Mesothelial cell of epicardium (in vitro differentiated cells): ENCODE results near the gene NOBOX. TPM values are rescaled to one million over a fixed set of nuclear protein-coding genes. Genes with fewer than 3 reads are reported as not detected.
"Not testable (repeated sequence)": the region's sequence is repeated elsewhere in the genome, so short reads cannot be mapped to it uniquely, and the experiment has no call there.

Experiments
- DNase-seq, 2 experiments: peaks; one replicate each; pipeline ENCODE4 v3.0.0; 2021; ENCODE audit warnings: low spot score in 2 of 2; ENCODE audit not compliant: unreplicated experiment in 2 of 2
- H3K27ac Mint-ChIP-seq: 2 replicates; pipeline ENCODE4 v1.8.0; 2021; ENCODE audit warnings: mixed read lengths
- H3K27me3 Mint-ChIP-seq: 2 replicates; pipeline ENCODE4 v1.8.0; 2021; ENCODE audit warnings: low read depth, mixed read lengths
- H3K36me3 Mint-ChIP-seq: 2 replicates; pipeline ENCODE4 v1.8.0; 2021; ENCODE audit warnings: mixed read lengths
- H3K4me1 Mint-ChIP-seq: 2 replicates; pipeline ENCODE4 v1.8.0; 2021; ENCODE audit warnings: mixed read lengths
- H3K4me3 Mint-ChIP-seq: 2 replicates; pipeline ENCODE4 v1.8.0; 2021; ENCODE audit warnings: mild to moderate bottlenecking, moderate library complexity, mixed read lengths
- H3K9me3 Mint-ChIP-seq: 2 replicates; pipeline ENCODE4 v1.8.0; 2021; ENCODE audit warnings: mixed read lengths
- CTCF ChIP-seq: fragments of 200-600 bp; sonication (generic); IDR thresholded peaks from one replicate; pipeline ENCODE4 v1.5.0; 2021; ENCODE audit warnings: antibody characterized with exemption; ENCODE audit not compliant: unreplicated experiment
- total RNA-seq: library from RNA; stranded (reverse); gene quantifications from 3 replicates; pipeline ENCODE4 v1.2.1, GENCODE V29; 2021

NOBOX gene
- total RNA-seq, 1 donor from 2014 or later: not detected

GRCh38 chr7:144384555-144385245 lies 18.8 kb downstream of the NOBOX start:
- H3K27ac Mint-ChIP-seq: peak overlapping the region; percentile 23
- H3K9me3 Mint-ChIP-seq: no peaks in the 10 kb centered on the region
- no peak for TF ChIP-seq CTCF
- peaks cover 22% of the 10 kb centered on the region for H3K4me1 Mint-ChIP-seq
- H3K4me3 Mint-ChIP-seq: no peak overlapping the region
- H3K27me3 Mint-ChIP-seq: no peaks in the 10 kb centered on the region
- DNase-seq: no peak
- peaks cover 5% of the 10 kb centered on the region for H3K36me3 Mint-ChIP-seq

GRCh38 chr7:144384071-144384470 lies 19.4 kb downstream of the NOBOX start:
- H3K4me1 Mint-ChIP-seq: peaks cover 22% of the 10 kb centered on the region
- H3K36me3 Mint-ChIP-seq: peaks cover 5% of the 10 kb centered on the region
- no peak overlapping the region for H3K4me3 Mint-ChIP-seq
- H3K27ac Mint-ChIP-seq: peak overlapping the region; percentile 23
- DNase-seq: no peak
- no peaks in the 10 kb centered on the region for H3K27me3 Mint-ChIP-seq
- no peaks in the 10 kb centered on the region for H3K9me3 Mint-ChIP-seq
- TF ChIP-seq CTCF: no peak

GRCh38 chr7:144379776-144380384 lies 23.6 kb downstream of the NOBOX start:
- no peak for DNase-seq
- Mint-ChIP-seq H3K4me1 (peaks cover 10% of the 10 kb centered on the region), H3K27ac (no peak overlapping the region), H3K27me3 (no peaks in the 10 kb centered on the region), H3K36me3 (peaks cover 21% of the 10 kb centered on the region), H3K9me3 (no peaks in the 10 kb centered on the region), H3K4me3 (no peak overlapping the region)
- TF ChIP-seq CTCF: no peak

- Mint-ChIP-seq H3K4me1 (no peaks in the 10 kb centered on the region), H3K4me3 (no peak overlapping the region), H3K9me3 (no peaks in the 10 kb centered on the region), H3K36me3 (peaks cover 21% of the 10 kb centered on the region), H3K27me3 (no peaks in the 10 kb centered on the region), H3K27ac (no peak overlapping the region)
- DNase-seq: no peak
- TF ChIP-seq CTCF: no peak
Measured at GRCh38 chr7:144378651-144379050, 24.8 kb downstream of the NOBOX start.

GRCh38 chr7:144369221-144369620 lies 34.3 kb downstream of the NOBOX start:
- H3K27ac Mint-ChIP-seq, DNase-seq, H3K36me3 Mint-ChIP-seq, H3K4me1 Mint-ChIP-seq, H3K27me3 Mint-ChIP-seq, H3K9me3 Mint-ChIP-seq, H3K4me3 Mint-ChIP-seq: not testable (repeated sequence)

- H3K4me3 Mint-ChIP-seq, H3K4me1 Mint-ChIP-seq, H3K27ac Mint-ChIP-seq, DNase-seq, H3K9me3 Mint-ChIP-seq, H3K27me3 Mint-ChIP-seq, H3K36me3 Mint-ChIP-seq: not testable (repeated sequence)
Measured at GRCh38 chr7:144367250-144367649, 36.2 kb downstream of the NOBOX start.

GRCh38 chr7:144365523-144365922 lies 38.0 kb downstream of the NOBOX start:
- not testable (repeated sequence) for H3K4me3 Mint-ChIP-seq, H3K36me3 Mint-ChIP-seq, H3K9me3 Mint-ChIP-seq, H3K4me1 Mint-ChIP-seq, H3K27me3 Mint-ChIP-seq, DNase-seq, H3K27ac Mint-ChIP-seq

GRCh38 chr7:144362061-144362460 lies 41.4 kb downstream of the NOBOX start:
- H3K4me1 Mint-ChIP-seq, H3K4me3 Mint-ChIP-seq, H3K27me3 Mint-ChIP-seq, H3K36me3 Mint-ChIP-seq, H3K9me3 Mint-ChIP-seq, DNase-seq, H3K27ac Mint-ChIP-seq: not testable (repeated sequence)

GRCh38 chr7:144356860-144357259 lies 46.6 kb downstream of the NOBOX start:
- not testable (repeated sequence) for H3K27me3 Mint-ChIP-seq, H3K4me3 Mint-ChIP-seq, H3K27ac Mint-ChIP-seq

GRCh38 chr7:144356185-144356584 lies 47.3 kb downstream of the NOBOX start:
- DNase-seq, H3K27ac Mint-ChIP-seq, H3K9me3 Mint-ChIP-seq, H3K36me3 Mint-ChIP-seq, H3K4me1 Mint-ChIP-seq, H3K27me3 Mint-ChIP-seq, H3K4me3 Mint-ChIP-seq: not testable (repeated sequence)

More at GRCh38 chr7:144356860-144357259, 46.6 kb downstream of the NOBOX start:
- not testable (repeated sequence) for H3K9me3 Mint-ChIP-seq, DNase-seq, H3K4me1 Mint-ChIP-seq, H3K36me3 Mint-ChIP-seq
